GM12874 (cell line): Measurements from ENCODE around the gene TMEM218.

Experiments used
- CTCF ChIP-seq: IDR thresholded peaks from 2 replicates; pipeline ENCODE4 v1.5.1; 2011; ENCODE audit warnings: low read depth, mild to moderate bottlenecking, control low read depth, low read length, moderate library complexity; ENCODE audit not compliant: insufficient read depth

TMEM218 gene

DNA sequence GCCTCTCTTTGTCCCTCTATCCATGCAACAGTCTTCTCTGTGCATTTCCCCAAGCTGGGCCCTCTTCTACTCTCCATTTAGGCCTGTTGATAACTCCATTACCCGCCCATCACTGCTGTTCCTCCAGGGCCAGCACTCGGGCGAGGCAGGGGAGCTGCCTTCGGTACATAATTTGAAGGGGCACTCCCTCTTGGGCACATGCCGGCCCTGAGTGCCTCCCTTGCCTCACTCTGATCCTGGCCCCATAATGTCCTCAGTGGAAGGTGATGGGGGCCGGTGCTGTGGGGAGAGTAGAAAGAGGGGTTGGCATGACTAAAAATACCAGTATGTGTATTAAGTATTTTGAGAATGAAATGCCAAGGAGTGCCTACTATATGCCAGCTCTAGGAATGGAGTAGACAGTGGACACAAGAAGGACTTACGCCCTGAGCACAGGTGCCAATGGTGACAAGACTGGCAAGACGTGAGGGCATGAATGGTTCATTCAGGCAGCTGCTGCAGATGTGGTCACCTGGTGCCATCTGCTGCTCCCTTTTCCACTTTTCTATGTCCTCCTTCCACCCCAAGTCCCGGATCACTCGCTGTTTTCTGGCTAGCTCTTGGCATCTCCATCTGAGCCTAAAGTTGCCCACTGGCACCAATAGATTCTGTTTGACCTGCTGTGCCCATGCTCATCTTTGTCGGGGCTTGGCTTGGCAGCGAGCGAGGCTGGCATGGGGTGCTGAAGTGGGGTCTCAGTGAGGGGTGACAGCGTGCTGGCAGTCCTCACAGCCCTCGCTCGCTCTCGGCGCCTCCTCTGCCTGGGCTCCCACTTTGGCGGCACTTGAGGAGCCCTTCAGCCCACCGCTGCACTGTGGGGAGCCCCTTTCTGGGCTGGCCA is 22.6 kb downstream of the TMEM218 start:
- TF ChIP-seq CTCF, result no peak

GRCh38 chr11:125088123-125088522 is 23.3 kb downstream of the TMEM218 start:
- TF ChIP-seq CTCF, result no peak

GRCh38 chr11:125086633-125087296 is 24.7 kb downstream of the TMEM218 start:
- no peak for TF ChIP-seq CTCF

- TF ChIP-seq CTCF, result no peak
These were observed 25.9 kb downstream of the TMEM218 start for GRCh38 chr11:125085301-125086081.

DNA sequence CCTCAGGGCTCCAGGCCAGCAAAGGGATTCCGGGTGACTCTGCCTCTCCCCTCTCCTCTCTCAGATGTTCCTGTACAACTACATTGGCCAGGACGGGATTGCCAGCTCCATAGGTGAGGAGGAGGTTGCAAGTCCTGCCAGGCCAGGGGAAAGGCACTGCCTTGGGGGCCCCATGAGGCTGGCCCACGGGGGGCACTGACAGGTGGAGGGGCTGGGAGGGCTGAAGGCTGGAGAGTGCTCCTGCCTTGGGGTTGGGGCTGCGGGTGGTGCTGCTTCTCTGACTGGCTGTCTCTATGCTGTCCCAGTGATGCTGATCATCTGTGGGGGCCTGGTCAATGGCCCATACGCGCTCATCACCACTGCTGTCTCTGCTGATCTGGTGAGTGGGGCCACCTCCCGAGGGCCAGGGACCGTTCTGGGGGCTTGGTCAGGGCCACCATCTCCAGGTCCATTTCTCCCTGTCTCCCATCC is 26.6 kb downstream of the TMEM218 start:
- no peak for TF ChIP-seq CTCF

DNA sequence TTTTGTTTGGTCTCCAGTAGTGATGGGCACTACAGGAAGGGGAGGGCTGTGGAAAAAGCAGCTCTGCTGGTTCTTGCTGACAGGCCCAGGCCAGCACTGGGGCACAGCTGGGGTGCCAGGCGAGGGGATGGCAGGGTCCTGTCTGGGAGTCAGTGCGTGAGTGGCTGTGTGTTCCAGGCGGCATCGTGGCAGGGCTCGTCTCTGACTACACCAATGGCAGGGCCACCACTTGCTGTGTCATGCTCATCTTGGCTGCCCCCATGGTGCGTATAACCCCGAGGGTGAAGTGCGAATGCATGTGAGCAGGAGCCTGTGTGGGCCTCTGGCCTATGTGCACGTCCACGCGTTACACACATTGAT is 27.4 kb downstream of the TMEM218 start:
- TF ChIP-seq CTCF, result no peak

DNA sequence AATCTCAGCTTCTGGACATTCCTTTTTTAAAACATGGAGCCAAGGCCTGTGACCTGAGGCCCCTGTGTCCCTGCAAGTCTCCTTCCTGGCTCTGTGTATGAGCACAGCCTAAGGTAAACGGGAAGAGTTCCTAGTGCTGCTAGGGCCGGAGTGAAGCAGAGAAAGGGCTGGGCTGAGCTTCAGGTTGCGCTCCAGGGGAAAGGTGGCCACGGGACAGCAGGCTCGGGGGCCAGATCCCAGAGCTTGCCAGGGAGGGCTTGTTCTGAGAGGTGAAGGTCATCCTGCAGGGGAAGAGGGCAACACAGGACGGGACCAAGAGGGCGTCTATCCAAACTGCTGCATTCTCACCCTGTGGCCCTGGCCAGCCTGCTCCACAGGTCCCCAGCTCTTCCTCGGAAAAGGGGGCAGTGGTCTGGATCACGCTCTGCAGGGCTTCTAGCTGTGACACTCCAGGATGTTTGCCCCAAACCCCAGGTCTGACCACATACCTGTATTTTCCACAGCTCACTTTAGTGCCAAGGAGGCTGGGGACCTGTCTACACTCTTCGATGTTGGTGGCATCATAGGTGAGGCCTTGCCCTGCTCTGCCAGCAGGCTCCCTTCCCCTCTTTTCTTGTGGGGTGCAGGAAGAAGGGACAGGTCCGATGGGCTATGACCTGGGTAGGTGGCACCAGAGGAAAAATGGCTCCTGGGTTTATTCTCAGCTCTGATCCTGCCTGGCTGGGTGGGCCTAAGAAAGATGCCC is 27.9 kb downstream of the TMEM218 start:
- TF ChIP-seq CTCF, result no peak
